Stimulated activated CD4-positive, alpha-beta T cell treated with anti-CD3 and anti-CD28 coated beads, Interleukin-2, amount 100 ng/mL, for 24 hours (primary cell): Measurements from ENCODE around the gene PCBP3.
"Not testable (repeated sequence)": the region's sequence is repeated elsewhere in the genome, so short reads cannot be mapped to it uniquely, and the experiment has no call there.

ENCODE experiments used
- DNase-seq, 2 donors: peaks; one replicate each; pipeline ENCODE4 v3.0.0-alpha.2; 2020

The PCBP3 gene

DNA sequence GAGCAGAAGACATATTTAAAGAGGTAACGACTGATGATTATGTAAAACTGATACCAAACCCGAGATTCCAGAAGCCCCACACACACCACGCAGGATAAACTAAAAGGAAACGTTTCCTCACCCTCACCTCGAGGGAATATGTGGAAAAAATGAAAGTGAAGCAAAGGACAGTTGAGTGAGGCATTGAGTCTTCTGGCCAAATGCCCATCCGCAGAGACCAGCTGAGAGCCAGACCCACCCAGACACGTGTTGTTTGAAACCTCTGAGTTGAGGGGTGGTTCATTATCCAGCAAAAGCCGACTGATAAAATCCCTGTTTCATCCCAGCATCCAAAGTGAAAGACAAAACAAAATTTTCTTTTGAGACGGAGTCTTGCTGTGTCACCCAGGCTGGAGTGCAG, 29.6 kb upstream of the PCBP3 start:
- no peak for DNase-seq

DNA sequence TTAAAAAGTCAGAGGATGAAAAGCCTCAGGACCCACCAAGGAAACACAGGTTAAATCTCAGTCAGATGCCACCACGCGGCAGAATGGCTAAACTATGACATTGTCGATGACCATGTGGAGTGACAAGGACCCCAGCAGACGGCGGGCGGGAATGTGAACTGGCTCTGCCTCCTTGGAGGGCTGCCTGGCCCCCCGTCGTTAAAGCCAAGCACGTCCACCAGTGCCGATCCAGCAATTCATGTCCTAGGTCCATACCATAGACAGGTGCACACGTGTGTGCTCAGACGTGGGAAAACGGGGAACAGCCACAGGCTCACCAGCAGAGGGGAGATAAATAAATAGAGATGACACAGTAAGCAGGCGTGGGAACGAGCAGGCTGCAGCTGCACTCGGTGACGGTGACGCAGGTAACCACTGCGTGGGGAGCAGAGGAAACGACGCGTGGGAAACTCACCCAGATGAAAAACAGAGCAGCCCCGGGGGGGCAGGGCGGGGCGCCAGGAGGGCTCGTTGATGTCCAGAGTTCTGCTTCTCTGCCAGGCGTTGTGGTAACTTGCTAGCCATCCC, 28.3 kb upstream of the PCBP3 start:
- peak; percentile 80 to 86 for DNase-seq

DNA sequence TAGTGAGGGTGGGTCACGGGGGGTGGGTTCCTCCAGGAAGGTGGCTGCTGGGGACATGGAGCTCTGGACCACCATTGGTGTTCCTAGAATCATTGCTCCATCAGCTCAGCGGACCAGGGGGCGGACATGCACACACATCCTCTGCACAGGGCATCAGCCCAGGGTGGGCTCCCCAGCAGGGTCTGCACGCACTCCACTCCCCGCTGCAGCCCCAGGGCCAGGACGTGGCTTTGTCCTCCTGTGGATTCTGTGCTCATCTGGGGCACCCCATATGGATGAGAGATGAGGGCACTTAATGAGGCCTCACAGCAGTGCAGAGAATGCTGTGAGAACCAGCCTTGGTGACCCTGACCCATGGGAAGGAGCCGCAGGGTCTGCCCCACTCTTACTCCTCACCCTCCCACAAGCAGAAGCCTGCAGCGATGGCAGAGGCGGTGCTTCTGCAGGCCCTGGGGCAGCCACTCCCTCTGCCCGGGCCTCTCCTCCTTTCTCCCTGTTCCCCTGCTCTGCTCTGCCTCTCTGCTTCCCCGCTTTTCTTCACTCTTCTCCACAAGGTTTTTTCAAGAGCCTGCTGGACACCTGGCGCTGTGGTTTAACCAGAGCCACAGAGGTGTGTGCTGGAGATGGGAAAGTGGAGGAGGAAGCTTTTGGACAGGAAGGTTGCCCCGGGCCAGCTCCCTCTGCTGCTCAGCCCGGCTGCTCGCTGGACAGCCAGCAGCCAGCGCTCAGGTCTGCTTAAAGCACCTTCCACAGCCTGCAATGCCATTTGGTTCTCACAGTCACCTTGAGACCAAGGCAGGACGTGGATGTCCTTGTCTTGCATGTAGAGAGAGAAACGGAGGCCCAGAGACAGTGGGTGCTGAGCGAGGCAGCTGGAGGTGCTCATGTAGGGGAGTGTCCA, 26.3 kb upstream of the PCBP3 start:
- DNase-seq = no peak

DNA sequence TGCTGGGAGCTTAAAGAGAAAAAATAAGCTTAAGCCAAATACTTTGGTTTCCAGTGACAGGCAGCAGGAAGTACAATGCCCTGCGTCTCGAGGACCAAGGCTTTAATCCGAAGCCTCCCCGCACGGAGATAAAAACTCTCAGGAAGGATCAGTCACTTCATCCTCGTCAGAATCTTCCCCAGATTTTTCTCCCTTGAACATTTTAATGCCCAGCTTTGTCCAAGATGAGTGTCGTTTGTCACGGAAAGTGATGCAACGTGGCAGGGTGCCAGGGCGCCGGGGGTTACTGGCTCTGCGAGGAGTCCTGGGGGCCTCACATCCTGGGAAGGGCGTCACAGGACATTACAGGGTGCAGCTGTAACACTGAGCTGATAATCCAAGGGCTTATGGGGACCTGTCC, 25.2 kb upstream of the PCBP3 start:
- no peak for DNase-seq

DNA sequence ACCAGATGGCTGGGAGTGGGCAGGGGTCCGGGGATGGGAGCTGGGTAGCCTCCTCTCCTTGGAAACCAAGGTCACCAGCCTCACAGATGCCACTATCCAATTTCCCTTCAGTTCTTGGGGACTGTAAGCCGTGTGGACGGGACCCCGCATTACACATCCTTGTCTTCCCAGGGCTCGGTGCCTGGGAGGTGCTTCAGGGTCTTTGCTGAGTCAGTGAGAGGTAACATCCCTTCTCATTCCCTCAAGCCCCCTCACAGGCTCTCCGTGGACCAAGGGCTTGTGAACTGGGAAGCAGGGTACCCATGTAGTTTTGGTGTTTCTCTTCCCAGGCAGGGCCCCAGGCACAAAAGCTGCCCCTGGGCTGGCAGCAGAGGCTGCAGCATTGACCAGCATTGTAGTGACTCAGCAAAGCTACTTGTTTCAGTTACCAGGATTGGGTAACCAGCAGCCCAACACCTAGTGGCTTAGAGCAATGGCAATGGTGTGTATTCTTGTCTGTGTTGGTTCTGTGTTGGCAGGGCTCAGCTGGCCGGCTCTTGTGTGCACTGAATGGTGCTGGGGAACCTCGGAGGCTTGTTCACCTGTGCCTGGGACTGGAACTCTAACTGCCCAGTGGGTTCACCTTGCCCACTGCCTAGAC, 24.6 kb upstream of the PCBP3 start:
- DNase-seq = no peak

DNA sequence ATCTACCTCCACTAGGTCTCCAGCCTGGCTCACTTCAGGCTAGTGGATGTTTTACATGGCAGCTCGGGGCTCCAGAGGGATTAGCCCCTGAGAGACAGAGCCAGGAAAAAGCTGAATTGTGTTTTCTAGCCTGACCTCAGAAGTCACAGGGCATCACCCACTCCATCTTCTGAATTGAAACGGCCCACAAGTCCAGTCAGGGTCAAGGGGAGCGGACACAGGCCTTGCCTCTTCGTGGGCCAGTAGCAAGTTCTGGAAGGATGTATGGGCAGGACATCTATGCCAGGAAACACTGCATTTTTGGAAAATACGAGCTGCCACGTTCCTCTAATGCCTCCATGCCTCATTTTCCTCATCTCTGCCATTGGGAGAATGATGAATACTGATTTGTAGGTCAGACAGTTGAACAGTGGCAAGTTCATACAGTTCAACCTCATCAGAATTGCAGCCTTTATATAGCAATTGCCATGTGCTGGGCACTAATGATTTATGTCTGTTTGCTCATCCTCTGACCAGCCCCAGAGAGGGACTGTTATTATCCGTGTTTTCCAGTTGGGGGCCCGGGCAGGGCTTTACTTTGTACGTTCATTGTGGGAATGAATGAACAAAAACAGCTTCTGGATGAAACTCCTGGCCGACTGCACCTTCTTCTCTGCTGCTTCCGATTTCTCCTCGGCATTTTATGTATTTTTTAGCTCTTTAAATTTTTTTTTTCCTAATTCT, 23.2 kb upstream of the PCBP3 start:
- no peak for DNase-seq

DNA sequence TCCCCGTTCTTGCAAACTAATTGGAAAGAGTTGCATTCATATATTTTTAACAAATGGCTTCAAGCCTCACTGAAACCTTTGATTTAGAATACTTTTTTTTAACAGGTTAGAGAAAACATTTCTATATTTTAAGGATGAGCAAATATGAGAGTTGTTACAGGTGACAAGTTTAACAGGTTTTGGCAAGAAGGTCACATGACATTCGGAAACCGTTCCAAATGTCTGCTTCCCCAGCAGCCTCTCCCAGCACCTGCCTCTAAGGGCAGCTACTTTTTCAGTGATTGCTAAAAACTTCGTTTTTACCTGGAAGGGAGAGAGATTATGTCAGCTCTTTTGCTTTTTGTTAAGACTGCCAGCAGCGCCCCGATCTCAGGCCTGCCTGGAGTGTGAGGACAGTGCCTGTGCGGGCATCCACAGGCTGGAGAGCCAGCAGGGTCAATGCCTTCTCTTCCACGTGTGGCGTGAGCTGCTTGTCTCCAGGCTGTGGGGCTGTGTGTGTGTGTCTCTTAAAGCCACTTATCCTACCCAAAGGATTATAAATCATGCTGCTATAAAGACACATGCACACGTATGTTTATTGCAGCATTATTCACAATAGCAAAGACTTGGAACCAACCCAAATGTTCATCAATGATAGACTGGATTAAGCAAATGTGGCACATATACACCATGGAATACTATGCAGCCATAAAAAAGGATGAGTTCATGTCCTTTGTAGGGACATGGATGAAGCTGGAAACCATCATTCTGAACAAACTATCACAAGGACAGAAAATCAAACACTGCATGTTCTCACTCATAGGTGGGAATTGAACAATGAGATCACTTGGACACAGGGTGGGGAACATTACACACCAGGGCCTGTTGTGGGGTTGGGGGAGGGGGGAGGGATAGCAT, 21.8 kb upstream of the PCBP3 start:
- DNase-seq = not testable (repeated sequence)

DNA sequence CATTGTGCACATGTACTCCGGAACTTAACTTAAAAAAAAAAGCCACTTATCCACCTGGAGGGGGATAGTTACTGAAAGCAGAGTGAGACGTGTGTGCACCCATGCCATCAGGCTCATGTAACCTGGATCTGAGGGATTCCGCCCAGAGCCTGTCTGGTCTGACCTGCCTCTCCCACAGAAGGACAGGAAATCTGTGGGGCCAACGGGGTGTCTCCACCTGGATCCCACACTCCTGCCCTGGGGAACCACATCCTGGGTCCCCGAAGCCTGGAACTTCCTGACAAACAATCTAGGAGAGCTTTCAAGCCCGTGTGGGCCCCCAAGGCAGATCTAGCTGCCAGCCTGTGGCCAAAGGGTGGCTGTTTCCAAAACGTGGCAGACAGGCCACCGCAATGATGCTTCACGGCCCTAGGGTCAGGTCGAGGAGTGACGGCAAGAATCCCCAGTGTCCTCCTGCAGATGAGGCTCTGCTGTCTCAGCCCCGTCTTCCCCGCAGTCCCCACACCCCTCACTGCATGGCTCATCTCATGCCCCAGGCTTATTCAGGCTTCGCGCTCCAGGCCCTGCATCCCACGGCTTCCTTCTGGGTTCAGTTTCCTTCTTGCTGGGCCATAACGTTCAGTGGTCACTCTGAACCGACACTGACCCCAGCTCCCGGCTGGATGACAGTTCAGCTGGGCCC, 21.0 kb upstream of the PCBP3 start:
- DNase-seq = no peak

DNA sequence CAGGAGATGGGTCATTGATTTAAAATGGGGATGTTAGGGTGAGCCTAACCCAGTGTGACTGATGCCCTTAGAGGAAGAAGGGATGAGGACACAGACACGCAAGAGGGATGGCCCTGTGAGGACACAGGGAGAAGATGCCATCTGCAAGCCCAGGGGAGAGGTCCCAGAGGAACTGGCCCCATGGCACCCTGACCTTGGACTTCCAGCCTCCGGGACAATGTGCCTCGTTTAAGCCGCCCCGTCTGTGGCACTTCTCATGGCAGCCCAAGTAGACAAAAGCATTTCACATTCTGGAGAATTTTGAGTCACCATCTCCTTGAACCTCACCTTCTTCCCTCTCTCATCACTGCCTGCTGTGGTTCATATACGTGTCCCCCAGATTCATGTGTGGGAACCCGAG, 20.1 kb upstream of the PCBP3 start:
- no peak for DNase-seq

DNA sequence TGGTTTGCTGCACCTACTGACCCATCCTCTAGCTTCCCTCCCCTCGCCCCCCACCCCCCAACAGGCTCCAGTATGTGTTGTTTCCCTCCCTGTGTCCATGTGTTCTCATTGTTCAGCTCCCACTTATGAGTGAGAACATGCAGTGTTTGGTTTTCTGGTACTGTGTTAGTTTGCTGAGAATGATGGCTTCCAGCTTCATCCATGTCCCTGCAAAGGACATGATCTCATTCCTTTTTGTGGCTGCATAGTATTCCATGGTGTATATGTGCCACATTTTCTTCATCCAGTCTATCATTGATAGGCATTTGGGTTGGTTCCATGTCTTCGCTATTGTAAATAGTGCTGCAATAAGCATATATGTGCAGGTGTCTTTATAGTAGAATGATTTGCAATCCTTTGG, 17.4 kb upstream of the PCBP3 start:
- DNase-seq = not testable (repeated sequence)

DNA sequence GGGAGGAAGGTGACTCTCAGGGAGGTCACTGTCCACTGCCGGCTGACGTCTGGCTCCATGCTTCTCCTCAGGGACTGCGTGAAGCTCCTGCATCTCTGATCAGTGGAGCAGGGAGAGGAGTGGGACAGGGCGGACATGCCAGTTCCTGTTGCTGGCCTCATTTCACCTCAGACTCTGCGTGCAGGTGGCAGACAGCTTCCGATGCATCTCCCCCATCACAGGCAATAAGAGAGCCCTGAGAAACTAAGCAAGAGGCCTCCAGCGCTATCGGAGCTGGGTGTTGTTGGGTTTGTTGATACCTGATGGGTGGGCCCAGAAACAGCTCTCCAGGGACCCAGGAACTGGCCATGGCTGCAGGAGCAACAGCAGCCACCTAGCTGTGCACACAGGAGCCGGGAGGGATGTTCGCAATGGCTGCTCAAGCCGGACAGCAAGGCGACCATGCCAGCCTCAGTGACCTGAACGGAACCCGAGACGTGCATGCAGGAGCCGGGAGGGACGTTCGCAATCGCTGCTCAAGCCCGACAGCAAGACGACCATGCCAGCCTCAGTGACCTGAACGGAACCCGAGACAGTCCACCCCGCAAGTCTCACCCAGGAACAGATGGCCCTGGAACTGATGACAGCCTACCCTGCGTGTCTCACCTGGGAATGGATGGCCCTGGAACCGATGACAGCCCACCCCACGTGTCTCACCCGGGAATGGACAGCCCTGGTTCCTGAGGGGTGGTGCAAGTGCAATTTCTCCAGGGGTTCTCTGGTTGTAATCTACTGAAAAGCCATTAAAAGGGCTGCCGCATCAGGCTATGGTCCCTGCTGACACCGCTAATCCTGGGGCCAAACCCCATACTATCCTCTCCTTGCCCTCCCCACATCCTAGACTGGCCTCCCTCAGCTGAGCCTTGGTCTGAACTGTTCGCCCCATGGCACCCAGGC, 14.2 kb upstream of the PCBP3 start:
- no peak for DNase-seq

DNA sequence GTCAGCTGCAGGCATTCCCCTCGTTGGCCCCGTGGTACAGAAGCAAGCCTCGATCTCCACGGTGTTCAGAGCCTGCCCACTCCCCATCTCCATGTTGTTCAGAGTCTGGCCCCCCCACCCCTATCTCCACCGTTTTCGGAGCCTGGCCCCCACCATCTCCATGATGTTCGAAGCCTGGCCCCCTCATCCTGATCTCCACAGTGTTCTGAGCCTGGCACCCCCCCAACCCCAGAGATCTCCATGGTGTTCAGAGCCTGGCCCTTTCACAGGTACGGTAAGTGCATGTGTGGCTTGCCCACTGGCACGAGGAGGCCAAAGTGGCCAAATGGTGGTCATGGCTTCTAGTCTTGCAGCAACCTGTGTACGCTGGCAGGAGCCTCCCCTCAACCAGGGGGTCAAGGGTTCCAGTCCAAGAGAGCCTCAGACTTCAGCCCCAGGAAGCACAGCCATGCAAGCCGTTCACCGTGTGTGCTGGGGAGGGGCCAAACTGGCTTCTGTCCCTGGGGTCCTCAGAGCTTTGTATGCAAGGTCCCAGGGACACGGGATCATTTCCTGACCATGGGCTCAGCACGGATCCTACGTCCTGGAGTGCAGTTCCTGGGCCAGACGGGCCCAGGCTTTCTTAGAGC, 13.3 kb upstream of the PCBP3 start:
- DNase-seq = no peak

DNA sequence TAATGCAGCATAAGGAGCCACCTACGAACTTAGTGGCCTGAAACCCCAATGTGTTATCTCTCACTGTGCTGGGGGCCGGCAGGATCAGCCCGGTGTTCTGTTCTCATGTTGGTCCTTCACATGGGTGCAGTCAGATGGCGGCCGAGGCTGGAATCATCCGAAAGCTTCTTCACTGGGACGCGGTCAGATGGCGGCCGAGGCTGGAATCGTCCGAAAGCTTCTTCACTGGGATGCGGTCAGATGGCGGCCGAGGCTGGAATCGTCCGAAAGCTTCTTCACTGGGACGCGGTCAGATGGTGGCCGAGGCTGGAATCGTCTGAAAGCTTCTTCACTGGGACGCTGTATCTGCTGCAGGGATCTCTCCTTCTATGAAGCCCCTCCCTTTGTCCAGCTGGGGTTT, 12.6 kb upstream of the PCBP3 start:
- no peak for DNase-seq

DNA sequence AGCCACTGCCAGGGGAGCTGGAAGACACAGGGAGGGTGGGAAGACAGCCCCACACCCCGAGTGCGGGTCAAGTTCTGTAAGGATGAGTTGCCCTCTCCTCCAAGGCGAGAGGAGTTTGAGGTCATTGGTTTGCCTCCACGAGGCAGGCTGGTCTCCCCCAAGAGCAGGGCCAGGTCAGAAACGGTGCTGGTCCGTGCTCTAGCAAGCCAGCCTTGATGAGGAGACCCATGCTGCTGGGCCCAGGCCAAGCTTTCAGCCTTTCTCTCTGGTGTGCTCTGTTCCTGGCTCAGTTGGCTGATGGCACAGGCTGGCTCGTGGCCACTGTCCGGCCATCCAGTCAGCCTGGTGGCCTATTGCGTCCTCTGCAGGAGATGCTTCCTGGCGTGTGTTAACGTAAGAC, 12.0 kb upstream of the PCBP3 start:
- DNase-seq = no peak

DNA sequence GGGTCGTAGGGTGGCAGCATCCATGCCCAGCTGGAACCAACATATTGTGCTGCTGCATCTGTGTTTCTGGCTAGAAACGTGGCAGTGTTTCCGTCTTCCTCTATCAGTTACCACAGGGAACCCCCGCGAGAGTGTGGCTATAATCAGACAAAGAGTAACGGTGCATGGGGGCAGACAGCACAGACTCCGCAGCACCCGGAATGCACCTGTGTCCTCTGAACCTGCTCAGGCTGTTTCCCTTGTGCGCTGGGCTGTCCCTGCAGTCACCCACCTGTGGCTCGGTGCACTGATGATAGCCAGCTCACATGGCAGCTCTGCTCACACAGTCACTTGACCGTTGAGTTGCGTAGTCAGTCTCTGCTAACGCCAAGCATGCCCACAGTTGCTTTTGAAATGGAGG, 11.4 kb upstream of the PCBP3 start:
- no peak for DNase-seq

DNA sequence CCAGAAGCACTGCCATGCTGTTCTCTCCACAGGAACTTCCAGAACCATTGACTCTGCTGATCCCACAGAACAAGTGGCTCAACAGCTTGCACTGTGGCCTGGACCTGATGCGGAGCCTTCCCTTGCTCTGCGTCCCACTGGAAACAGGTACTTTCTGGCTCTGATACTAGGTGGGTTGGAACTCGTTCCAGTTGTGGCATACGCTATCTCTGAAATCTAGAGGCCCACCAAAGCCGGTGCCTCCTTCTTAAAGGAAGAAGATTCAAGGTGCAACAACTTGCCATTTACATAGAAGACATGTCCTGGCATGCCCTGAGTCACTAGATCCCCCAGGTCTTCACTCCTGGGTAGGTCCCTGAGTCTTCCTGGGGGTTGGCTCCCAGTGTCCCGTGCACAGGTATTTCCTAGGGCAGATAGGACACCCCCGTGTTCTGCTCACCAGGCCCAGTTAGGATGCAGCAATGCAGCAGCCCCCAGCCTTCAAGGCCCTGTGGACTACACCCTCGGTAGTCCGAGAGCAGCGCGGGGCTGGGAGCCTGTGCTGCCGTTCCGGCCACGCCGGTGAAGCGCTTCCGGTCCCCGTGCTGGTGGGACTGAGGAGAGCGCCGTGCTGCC, 10.8 kb upstream of the PCBP3 start:
- DNase-seq = no peak

DNA sequence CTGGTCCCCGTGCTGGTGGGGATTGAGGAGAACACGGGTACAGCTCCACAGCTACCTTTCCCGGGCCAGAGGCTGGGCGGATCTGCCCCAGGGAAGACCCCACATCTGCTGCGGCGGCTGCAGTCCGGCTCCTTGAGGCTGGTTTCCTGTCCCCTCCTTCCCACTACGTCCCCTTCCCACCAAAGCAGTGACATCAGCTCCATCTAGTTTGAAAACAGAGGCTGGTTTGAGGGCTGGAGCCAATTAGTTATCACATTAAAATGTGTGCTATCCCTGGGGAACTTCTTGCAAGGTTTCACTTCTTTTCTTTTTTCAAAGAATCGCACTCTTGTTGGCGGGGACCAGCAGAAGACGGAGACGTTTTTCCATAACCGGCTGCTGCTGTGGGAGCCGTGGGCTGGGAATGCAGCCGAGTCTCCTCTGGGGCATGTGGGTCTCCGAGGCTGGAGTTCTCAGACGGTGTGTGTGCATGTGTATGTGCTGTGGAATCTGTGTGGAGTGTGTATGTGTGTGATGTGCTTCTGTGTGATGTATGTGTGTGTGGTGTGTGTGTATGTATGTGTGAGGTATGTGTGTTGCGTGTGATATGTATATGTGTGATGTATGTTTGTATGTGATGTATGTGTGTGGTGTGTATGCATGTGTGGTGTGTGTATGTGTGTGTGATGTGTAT, 8.9 kb upstream of the PCBP3 start:
- no peak for DNase-seq

DNA sequence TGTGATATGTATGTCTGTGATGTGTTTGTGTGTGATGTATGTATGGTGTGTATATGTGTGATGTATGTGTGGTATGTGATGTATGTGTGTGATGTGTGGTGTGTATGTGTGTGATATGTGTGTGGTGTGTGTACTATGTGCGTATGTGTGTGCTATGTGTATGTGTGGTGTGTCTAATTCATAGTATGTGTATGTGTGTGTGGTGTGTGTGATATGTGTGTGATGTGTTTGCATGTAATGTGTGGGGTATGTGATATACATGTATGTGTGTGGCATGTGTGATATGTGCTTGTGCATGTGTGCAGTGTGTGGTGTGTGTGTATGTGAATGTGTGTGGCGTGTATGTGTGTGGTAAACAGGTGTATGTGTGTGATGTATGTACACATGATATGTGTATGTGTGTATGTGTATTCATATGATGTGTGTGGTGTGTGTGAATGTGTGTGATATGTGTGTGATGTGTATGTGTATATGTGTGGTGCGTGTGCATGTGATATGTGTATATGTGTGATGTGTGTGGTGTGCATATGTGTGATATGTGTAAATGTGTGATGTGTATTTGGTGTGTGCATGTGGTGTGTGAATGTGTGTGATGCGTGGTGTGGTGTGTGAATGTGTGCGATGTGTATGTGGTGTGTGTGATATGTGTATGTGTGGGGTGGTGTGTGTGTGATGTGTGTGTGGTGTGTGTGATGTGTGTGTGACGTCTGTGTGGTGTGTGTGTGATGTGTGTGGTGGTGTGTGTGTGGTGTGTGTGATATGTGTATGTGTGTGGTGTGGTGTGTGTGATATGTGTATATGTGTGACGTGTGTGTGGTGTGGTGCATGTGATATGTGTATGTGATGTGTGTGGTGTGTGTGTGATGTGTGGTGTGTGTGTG, 8.0 kb upstream of the PCBP3 start:
- DNase-seq = no peak
